Endodermal cell (in vitro differentiated cells): Measurements from ENCODE around the gene IKBKG. TPM values are rescaled to one million over a fixed set of nuclear protein-coding genes. Genes with fewer than 3 reads are reported as not detected.

Experiments used
- DNase-seq: peaks from one replicate; pipeline ENCODE4 v3.0.0-alpha.2; 2017
- H3K27ac ChIP-seq: 2 replicates; pipeline ENCODE4 v1.5.1; 2013; ENCODE audit warnings: mild to moderate bottlenecking, low read depth, low read length, moderate library complexity
- H3K27me3 ChIP-seq: 2 replicates; pipeline ENCODE4 v1.6.1; 2013; ENCODE audit warnings: mild to moderate bottlenecking, low read length, moderate library complexity; ENCODE audit not compliant: insufficient read depth, control insufficient read depth, poor library complexity, severe bottlenecking
- H3K36me3 ChIP-seq: 2 replicates; pipeline ENCODE4 v1.7.0; 2013; ENCODE audit warnings: mild to moderate bottlenecking, low read length, moderate library complexity; ENCODE audit not compliant: control insufficient read depth, insufficient read depth
- H3K4me1 ChIP-seq: one replicate; pipeline ENCODE4 v1.7.0; 2013; ENCODE audit warnings: low read length; ENCODE audit not compliant: control insufficient read depth, insufficient read depth
- H3K4me3 ChIP-seq: 2 replicates; pipeline ENCODE4 v1.5.1; 2013; ENCODE audit warnings: mild to moderate bottlenecking, low read length, moderate library complexity
- H3K9ac ChIP-seq: 2 replicates; pipeline ENCODE4 v1.6.1; 2013; ENCODE audit warnings: mild to moderate bottlenecking, low read length, moderate library complexity; ENCODE audit not compliant: poor library complexity, severe bottlenecking; ENCODE audit errors: extremely low read depth
- H3K9me3 ChIP-seq: 2 replicates; pipeline ENCODE4 v1.6.1; 2013; ENCODE audit warnings: mild to moderate bottlenecking, low read length, moderate library complexity; ENCODE audit not compliant: control insufficient read depth
- H3K27ac Mint-ChIP-seq: 2 replicates; pipeline ENCODE4 v1.8.0; 2020; ENCODE audit warnings: mixed read lengths
- H3K27me3 Mint-ChIP-seq: 2 replicates; pipeline ENCODE4 v1.8.0; 2021; ENCODE audit warnings: mild to moderate bottlenecking, mixed read lengths; ENCODE audit not compliant: insufficient read depth
- H3K36me3 Mint-ChIP-seq: 2 replicates; pipeline ENCODE4 v1.8.0; 2020; ENCODE audit warnings: low read depth, mixed read lengths
- H3K4me1 Mint-ChIP-seq: 2 replicates; pipeline ENCODE4 v1.8.0; 2020; ENCODE audit warnings: mixed read lengths
- H3K4me3 Mint-ChIP-seq: 2 replicates; pipeline ENCODE4 v1.8.0; 2020; ENCODE audit warnings: mild to moderate bottlenecking, moderate library complexity, mixed read lengths
- H3K9me3 Mint-ChIP-seq: 2 replicates; pipeline ENCODE4 v1.8.0; 2020; ENCODE audit warnings: mild to moderate bottlenecking, mixed read lengths
- CTCF ChIP-seq: fragments of 200-600 bp; sonication (generic); conservative IDR thresholded peaks from 2 replicates; pipeline ENCODE4 v1.5.0; 2021; ENCODE audit warnings: antibody characterized with exemption, mild to moderate bottlenecking
- WGBS, 2 experiments: methylation state at CpG; one replicate each; pipeline versions ENCODE4 v1.1.5 to v1.1.7; 2013; ENCODE audit warnings: missing lambda C conversion rate in 2 of 2, mixed read lengths in 1 of 2; ENCODE audit not compliant: insufficient coverage in 1 of 2, insufficient read length in 1 of 2; 5-methylcytosine and 5-hydroxymethylcytosine counted together
- total RNA-seq, 2 donors: library from RNA; stranded (reverse); fragmentation: NEBNext Ultra II Directional in 1 of 2; extraction: Animal tissue kit (Norgen Biotek cat#: 25700) in 1 of 2; gene quantifications; 2 replicates in 1 of 2; 3 replicates in 1 of 2; pipeline ENCODE4 v1.2.1, GENCODE V29; 2021

Gene IKBKG
- total RNA-seq, 2 donors from 2014 or later, result 19.8 to 20.3 TPM

- H3K27ac Mint-ChIP-seq, result no peak overlapping the region
- Histone ChIP-seq H3K27ac (no peak overlapping the region), H3K9ac (peak overlapping the region; percentile 51), H3K36me3 (no peaks in the 10 kb centered on the region), H3K9me3 (no peaks in the 10 kb centered on the region), H3K4me3 (peak overlapping the region; percentile 83), H3K27me3 (no peaks in the 10 kb centered on the region), H3K4me1 (no peaks in the 10 kb centered on the region)
- H3K4me1 Mint-ChIP-seq, result peaks cover 11% of the 10 kb centered on the region
- H3K36me3 Mint-ChIP-seq, result peaks cover 14% of the 10 kb centered on the region
- H3K9me3 Mint-ChIP-seq, result peaks cover 54% of the 10 kb centered on the region
- DNase-seq, result peak; percentile 53
- TF ChIP-seq CTCF, result no peak
- 26 to 100% methylated on average over 1 to 34 of the region's 34 CpGs for WGBS, 2 experiments
- H3K27me3 Mint-ChIP-seq, result no peaks in the 10 kb centered on the region
- peak overlapping the region; percentile 68 for H3K4me3 Mint-ChIP-seq
Observed at GRCh38 chrX:154515090-154515965, 32.1 kb upstream of the IKBKG start.

GRCh38 chrX:154515966-154516655, 31.3 kb upstream of the IKBKG start, which contains the start of gene FAM3A:
FAM3A (minus strand) TSS chrX:154516232; CDS start chrX:154515772, 460 bp downstream.
- Mint-ChIP-seq H3K27me3 (no peaks in the 10 kb centered on the region), H3K36me3 (peaks cover 10% of the 10 kb centered on the region), H3K4me1 (peaks cover 11% of the 10 kb centered on the region), H3K4me3 (peak within 1 kb of the TSS; percentile 68), H3K27ac (peak within 1 kb of the TSS; percentile 94), H3K9me3 (peaks cover 46% of the 10 kb centered on the region)
- no peaks in the 10 kb centered on the region for H3K36me3 ChIP-seq
- WGBS, 2 experiments, result 0% methylated on average over 59 of the region's 59 CpGs; no CpG with 5 or more reads in 1 of the 2 experiments
- no peaks in the 10 kb centered on the region for H3K9me3 ChIP-seq
- H3K27ac ChIP-seq, result peak within 1 kb of the TSS; percentile 81
- DNase-seq, result peak; percentile 96
- peak within 1 kb of the TSS; percentile 51 for H3K9ac ChIP-seq
- peak within 1 kb of the TSS; percentile 83 for H3K4me3 ChIP-seq
- TF ChIP-seq CTCF, result no peak
- no peaks in the 10 kb centered on the region for H3K27me3 ChIP-seq
- no peaks in the 10 kb centered on the region for H3K4me1 ChIP-seq

GRCh38 chrX:154516656-154517100, 30.7 kb upstream of the IKBKG start:
- no peak for TF ChIP-seq CTCF
- H3K27ac ChIP-seq, result peak overlapping the region; percentile 81
- H3K27me3 Mint-ChIP-seq, result no peaks in the 10 kb centered on the region

More at GRCh38 chrX:154516656-154517100, 30.7 kb upstream of the IKBKG start:
- Mint-ChIP-seq H3K27ac (peak overlapping the region; percentile 94), H3K36me3 (peaks cover 9% of the 10 kb centered on the region), H3K4me3 (peak overlapping the region; percentile 68), H3K4me1 (peaks cover 11% of the 10 kb centered on the region), H3K9me3 (peaks cover 41% of the 10 kb centered on the region)
- Histone ChIP-seq H3K9ac (peak overlapping the region; percentile 49), H3K27me3 (no peaks in the 10 kb centered on the region), H3K36me3 (no peaks in the 10 kb centered on the region), H3K4me1 (no peaks in the 10 kb centered on the region), H3K4me3 (peak overlapping the region; percentile 81), H3K9me3 (no peaks in the 10 kb centered on the region)
- no peak for DNase-seq
- WGBS, 2 experiments, result 2% methylated on average over 16 of the region's 19 CpGs; no CpG with 5 or more reads in 1 of the 2 experiments
